ENCODE results near the gene TMEM72. TPM values are rescaled to one million over a fixed set of nuclear protein-coding genes. Genes with fewer than 3 reads are reported as not detected.
A peak's percentile ranks its signal among the peaks of the same experiment; 100 is the strongest.

Gene TMEM72
- total RNA-seq, 3 donors from 2014 or later, result 14.9 to 40.6 (median 17.4) TPM

DNA sequence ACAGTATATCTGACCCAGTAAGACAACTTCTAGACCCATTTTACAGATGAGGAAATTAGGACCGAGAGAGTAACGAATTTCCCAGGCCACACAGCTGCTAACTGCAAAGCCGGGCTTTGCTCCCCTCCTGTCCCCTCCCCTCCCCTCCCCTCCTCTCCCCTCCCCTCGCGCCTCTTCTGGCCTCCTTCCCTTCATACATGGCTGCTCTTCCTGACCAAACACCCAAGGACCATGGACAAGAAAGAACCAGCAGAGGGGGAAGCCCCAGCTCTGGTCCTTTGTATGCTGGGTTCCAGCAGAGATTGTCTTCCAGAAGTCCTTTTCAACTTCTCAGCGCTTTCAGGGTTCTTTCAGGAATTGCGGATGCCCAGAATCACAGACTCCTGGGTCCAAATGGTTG lies 3.6 kb upstream of the TMEM72 start:
- Histone ChIP-seq H3K9me3 (no peaks in the 10 kb centered on the region), H3K4me1 (ENCODE audit: low read depth) (peaks cover 35% of the 10 kb centered on the region), H3K36me3 (ENCODE audit: low read depth) (no peaks in the 10 kb centered on the region), H3K4me3 (no peak overlapping the region)
- DNase-seq (no peak), ATAC-seq (no peak)
- intact Hi-C loops (cut with DNase I, micrococcal nuclease), result no loop called here
- TF ChIP-seq, protein P1, sequence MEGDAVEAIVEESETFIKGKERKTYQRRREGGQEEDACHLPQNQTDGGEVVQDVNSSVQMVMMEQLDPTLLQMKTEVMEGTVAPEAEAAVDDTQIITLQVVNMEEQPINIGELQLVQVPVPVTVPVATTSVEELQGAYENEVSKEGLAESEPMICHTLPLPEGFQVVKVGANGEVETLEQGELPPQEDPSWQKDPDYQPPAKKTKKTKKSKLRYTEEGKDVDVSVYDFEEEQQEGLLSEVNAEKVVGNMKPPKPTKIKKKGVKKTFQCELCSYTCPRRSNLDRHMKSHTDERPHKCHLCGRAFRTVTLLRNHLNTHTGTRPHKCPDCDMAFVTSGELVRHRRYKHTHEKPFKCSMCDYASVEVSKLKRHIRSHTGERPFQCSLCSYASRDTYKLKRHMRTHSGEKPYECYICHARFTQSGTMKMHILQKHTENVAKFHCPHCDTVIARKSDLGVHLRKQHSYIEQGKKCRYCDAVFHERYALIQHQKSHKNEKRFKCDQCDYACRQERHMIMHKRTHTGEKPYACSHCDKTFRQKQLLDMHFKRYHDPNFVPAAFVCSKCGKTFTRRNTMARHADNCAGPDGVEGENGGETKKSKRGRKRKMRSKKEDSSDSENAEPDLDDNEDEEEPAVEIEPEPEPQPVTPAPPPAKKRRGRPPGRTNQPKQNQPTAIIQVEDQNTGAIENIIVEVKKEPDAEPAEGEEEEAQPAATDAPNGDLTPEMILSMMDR (IDR thresholded peaks at IDR 0.05), result no peak

DNA sequence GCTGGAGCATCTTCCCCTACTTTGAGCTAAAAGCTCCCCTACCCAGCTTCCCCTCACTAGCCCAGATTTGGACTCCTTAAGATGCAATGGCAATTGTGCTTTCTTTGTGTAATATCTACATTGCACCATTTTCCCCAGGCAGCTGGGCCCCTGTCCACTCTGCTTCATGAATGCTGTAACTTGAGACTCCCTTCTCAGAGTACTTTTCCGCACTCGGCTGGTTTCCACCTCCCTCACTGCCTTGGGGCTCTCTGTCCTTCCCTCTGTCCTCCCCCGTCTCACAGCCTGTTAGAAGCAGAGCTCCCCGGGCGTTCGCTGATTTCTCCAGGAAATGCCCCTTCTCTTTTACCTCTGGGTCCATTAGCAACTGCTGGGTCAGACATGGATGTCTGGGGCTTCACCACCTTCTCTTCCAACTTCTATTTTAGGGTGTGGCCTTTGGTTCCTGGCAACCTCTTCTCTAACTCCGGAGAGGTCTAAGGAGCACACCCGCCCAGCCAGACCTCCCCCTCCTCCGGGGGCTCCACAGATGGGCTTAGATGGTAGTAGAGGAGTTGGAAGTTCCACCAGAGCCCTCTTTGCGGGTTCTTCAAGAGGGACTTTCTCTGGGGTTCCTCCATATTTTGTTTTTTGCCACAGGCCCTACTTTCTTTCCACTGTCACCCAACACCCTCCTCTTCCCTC lies 2.9 kb upstream of the TMEM72 start:
- intact Hi-C loops (cut with DNase I, micrococcal nuclease), result no loop called here
- ATAC-seq (no peak), DNase-seq (no peak)
- Histone ChIP-seq H3K36me3 (ENCODE audit: low read depth) (no peaks in the 10 kb centered on the region), H3K4me1 (ENCODE audit: low read depth) (peaks cover 38% of the 10 kb centered on the region), H3K4me3 (no peak overlapping the region), H3K9me3 (no peaks in the 10 kb centered on the region)
- TF ChIP-seq, protein P1 (IDR thresholded peaks at IDR 0.05), result no peak

DNA sequence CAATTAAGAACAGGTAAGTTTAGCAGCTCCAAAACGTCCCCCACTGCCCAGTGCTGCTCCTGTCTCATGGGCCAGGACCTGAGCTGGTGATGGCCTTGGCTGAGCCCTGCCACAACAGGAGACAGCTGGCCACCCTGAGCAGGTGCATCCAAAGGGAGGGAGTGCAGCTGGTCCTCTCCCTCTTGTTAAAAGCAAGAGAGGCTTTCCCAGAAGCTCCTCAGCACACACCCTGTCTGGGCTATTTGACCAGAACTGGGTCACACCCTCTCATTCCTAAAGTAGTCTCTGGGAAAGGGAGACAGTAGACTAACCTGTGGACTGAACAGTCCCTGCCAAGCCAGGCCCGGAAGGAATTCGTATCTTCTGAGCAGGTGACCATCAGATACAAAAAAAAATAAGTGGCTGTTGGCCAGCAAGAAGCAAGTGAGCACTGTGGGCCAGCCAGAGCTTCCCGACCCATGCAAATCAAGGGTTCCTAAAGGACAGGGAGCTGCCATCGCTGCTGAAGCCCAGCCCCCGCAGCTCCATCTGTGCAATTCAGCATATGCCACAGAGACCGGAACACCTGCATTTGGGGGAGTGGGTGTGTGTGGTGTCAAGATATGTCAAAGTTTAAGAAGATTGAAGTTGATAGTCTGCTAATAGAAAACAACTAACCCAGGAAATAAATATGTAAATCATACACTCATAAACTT lies 2.1 kb upstream of the TMEM72 start:
- ATAC-seq (peak; percentile 35), DNase-seq (no peak)
- no peaks in the 10 kb centered on the region for H3K9me3 ChIP-seq
- no peaks in the 10 kb centered on the region for H3K36me3 ChIP-seq (ENCODE audit: low read depth)
- H3K4me1 ChIP-seq (ENCODE audit: low read depth), result peaks cover 38% of the 10 kb centered on the region
- H3K4me3 ChIP-seq, result no peak overlapping the region
- intact Hi-C loops (cut with DNase I, micrococcal nuclease), result no loop called here
- TF ChIP-seq, protein P1 (IDR thresholded peaks at IDR 0.05), result no peak

DNA sequence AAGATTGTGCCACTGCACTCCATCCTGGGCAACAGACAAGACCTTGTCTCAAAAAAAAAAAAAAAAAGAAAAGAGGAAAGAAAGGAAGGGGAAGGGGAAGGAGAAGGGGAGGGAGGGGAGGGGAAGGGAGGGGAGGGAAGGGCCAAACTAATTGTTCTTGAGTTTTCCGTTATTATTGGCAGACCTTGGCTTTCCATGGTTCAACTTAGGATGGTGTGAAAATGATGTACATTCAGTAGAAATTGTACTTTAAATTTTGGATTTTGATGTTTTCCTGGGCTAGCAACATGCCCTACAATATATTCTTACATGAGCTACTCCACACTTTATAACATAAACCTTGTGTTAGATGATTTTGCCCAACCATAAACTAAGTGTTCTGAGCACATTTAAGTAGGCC lies 1.2 kb upstream of the TMEM72 start:
- DNase-seq, result no peak
- intact Hi-C loops (cut with DNase I, micrococcal nuclease), result loop anchor here in 1 of 2 donors (2.0 kb wide), 1 partner anchor 69 kb away; the partner anchor contains the start of gene DEPP1
- no peak overlapping the region for H3K4me3 ChIP-seq
- TF ChIP-seq, protein P1 (IDR thresholded peaks at IDR 0.05), result no peak
- ATAC-seq, result no peak
- H3K4me1 ChIP-seq (ENCODE audit: low read depth), result peaks cover 38% of the 10 kb centered on the region
- H3K9me3 ChIP-seq, result no peaks in the 10 kb centered on the region
- no peaks in the 10 kb centered on the region for H3K36me3 ChIP-seq (ENCODE audit: low read depth)

DNA sequence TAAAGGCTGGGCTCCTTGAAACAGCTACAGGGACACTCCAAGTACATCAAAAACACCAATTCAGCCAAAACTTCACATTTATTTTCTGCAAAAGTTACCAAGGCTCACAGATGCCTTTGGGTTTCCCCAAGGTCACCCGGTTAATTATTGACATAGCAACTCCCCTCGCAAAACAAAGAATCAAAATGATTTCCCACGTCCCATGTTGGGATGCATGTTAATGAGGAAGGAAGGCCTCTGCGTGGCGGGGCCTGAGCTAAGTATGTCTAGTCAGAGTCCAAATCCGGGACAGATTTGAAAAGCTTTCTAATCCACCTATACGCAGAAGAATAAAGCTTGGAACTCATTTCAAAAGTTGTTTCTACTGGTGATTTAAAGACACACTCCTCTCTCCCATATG lies 535 bp upstream of the TMEM72 start:
- peaks cover 38% of the 10 kb centered on the region for H3K4me1 ChIP-seq (ENCODE audit: low read depth)
- H3K9me3 ChIP-seq, result no peaks in the 10 kb centered on the region
- no peak overlapping the region for H3K4me3 ChIP-seq
- peak; percentile 11 for ATAC-seq
- TF ChIP-seq, protein P1 (IDR thresholded peaks at IDR 0.05), result no peak
- H3K36me3 ChIP-seq (ENCODE audit: low read depth), result no peaks in the 10 kb centered on the region
- intact Hi-C loops (cut with DNase I, micrococcal nuclease), result loop anchor here in 1 of 2 donors (2.0 kb wide), 1 partner anchor 68 kb away; the partner anchor contains the start of gene DEPP1
- DNase-seq, result no peak
